Measurements from ENCODE around the gene XPO6. TPM values are rescaled to one million over a fixed set of nuclear protein-coding genes. Genes with fewer than 3 reads are reported as not detected.

The XPO6 gene
- total and polyA plus RNA-seq, 4 donors = 52.9 to 172 (median 126) TPM

DNA sequence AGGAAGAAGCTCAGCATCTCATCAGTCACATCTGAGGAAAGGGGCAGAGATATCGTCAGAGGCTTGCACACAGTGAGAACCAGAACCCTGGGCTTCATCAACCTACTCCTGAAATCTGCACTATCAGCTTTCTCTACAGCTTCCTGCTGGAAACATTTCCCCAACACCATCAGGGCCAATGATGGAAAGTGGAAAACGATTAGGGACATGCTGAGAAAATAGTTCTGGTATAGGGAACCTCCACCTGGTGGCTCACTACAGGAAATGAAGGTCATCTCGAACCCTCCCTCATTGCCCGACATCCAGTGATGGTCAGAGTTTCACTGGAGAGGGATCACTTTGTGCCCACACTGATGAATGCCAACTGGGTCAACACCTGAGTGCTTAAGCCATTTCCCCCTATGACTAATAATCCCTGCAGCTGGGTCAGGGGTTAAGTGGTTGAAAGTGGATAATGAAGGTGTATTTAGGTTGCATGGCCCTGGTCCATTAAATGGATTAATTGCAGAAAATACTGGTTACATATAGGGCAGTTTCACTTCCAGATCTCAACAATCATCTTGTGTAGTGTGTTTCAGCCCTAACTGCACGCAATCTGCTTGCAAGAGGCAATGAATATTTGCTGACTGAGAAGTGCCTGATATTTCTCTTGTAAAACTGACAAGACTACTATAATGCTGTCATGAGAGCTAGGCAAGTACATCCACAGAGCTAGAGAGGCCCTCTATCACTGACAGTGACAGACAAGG lies 105.1 kb downstream of the XPO6 start:
- Histone ChIP-seq H3K4me1 (ENCODE audit: control insufficient read depth in 5 of 5, insufficient read depth in 5 of 5, low read length in 5 of 5) (no peaks in the 10 kb centered on the region), H3K27me3 (ENCODE audit: control insufficient read depth in 3 of 3, insufficient read depth in 3 of 3, low read length in 2 of 3) (no peaks in the 10 kb centered on the region), H3K9me3 (ENCODE audit: control insufficient read depth in 4 of 4, insufficient read depth in 3 of 4, low read length in 3 of 4) (no peaks in the 10 kb centered on the region), H3K27ac (ENCODE audit: low read depth in 1 of 2, low read length in 1 of 2) (no peak overlapping the region), H3K4me3 (no peak overlapping the region), H3K36me3 (ENCODE audit: control insufficient read depth in 4 of 4, insufficient read depth in 4 of 4, low read length in 4 of 4) (peaks cover 53 to 68% (median 57%) of the 10 kb centered on the region in 4 donors), H3K9ac (ENCODE audit: insufficient read depth in 1 of 2, low read length in 2 of 2) (no peak overlapping the region)
- no peak for ATAC-seq (ENCODE audit: insufficient read depth, low FRiP score)
- no peak for TF ChIP-seq CTCF (IDR thresholded peaks at IDR 0.05; ENCODE audit: control extremely low read depth, extremely low read depth)
- DNase-seq = peak in 1 of 3 donors; percentile 9
- 83 to 87% methylated on average over 5 of the region's 5 CpGs for WGBS, 2 donors

DNA sequence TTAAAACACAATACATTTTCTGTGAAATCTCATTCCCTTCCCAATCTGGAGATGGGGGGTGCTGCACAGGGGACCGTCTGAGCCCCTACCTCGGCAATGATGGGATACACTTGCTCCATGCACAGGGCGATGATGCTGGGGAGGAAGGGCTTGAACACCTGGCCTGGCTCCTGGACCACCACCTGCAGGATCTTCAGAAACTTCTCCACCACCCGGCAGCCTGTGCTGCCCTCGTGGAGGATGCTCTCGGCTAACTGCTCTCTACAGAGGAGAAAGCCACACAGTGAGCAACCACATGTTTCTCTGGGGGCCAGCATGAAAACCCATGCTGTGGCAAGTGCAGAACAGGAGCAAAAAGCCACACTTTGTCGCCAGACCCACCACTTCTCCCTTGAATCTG lies 105.8 kb downstream of the XPO6 start:
- no peak for TF ChIP-seq CTCF (IDR thresholded peaks at IDR 0.05; ENCODE audit: control extremely low read depth, extremely low read depth)
- ATAC-seq (ENCODE audit: insufficient read depth, low FRiP score) (no peak), DNase-seq (no peak)
- Histone ChIP-seq H3K9me3 (ENCODE audit: control insufficient read depth in 4 of 4, insufficient read depth in 3 of 4, low read length in 3 of 4) (no peaks in the 10 kb centered on the region), H3K27ac (ENCODE audit: low read depth in 1 of 2, low read length in 1 of 2) (no peak overlapping the region), H3K9ac (ENCODE audit: insufficient read depth in 1 of 2, low read length in 2 of 2) (no peak overlapping the region), H3K27me3 (ENCODE audit: control insufficient read depth in 3 of 3, insufficient read depth in 3 of 3, low read length in 2 of 3) (no peaks in the 10 kb centered on the region), H3K36me3 (ENCODE audit: control insufficient read depth in 4 of 4, insufficient read depth in 4 of 4, low read length in 4 of 4) (peaks cover 50 to 74% (median 58%) of the 10 kb centered on the region in 4 donors), H3K4me3 (no peak overlapping the region), H3K4me1 (ENCODE audit: control insufficient read depth in 5 of 5, insufficient read depth in 5 of 5, low read length in 5 of 5) (no peaks in the 10 kb centered on the region)
- 92 to 93% methylated on average over 7 of the region's 7 CpGs for WGBS, 2 donors

DNA sequence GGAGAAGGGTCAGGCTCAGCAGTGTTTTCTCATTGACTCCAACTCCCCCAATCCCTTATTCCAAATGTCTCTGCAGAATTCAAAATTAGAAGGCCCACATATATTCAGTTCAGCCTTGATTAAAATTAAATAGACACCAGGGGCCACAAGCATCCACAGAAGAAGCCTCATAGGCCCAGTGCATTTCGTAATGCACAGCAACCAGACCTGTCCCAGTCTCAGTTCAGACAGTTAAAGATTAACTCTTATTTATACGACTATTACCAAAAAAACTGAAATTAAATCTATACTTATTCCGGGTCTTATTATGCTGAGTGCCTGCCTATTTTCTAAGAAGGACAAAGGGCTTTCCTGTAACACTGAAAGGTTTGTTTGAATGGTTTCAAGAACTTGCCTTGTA lies 106.5 kb downstream of the XPO6 start:
- Histone ChIP-seq H3K36me3 (ENCODE audit: control insufficient read depth in 4 of 4, insufficient read depth in 4 of 4, low read length in 4 of 4) (peaks cover 51 to 77% (median 61%) of the 10 kb centered on the region in 4 donors), H3K4me3 (no peak overlapping the region), H3K27me3 (ENCODE audit: control insufficient read depth in 3 of 3, insufficient read depth in 3 of 3, low read length in 2 of 3) (no peaks in the 10 kb centered on the region), H3K9me3 (ENCODE audit: control insufficient read depth in 4 of 4, insufficient read depth in 3 of 4, low read length in 3 of 4) (no peaks in the 10 kb centered on the region), H3K9ac (ENCODE audit: insufficient read depth in 1 of 2, low read length in 2 of 2) (no peak overlapping the region), H3K4me1 (ENCODE audit: control insufficient read depth in 5 of 5, insufficient read depth in 5 of 5, low read length in 5 of 5) (no peaks in the 10 kb centered on the region), H3K27ac (ENCODE audit: low read depth in 1 of 2, low read length in 1 of 2) (no peak overlapping the region)
- no peak for ATAC-seq (ENCODE audit: insufficient read depth, low FRiP score)
- TF ChIP-seq CTCF (IDR thresholded peaks at IDR 0.05; ENCODE audit: control extremely low read depth, extremely low read depth) = no peak
- peak in 2 of 3 donors; percentile 42 to 52 for DNase-seq
- 71 to 90% methylated on average over 3 of the region's 3 CpGs for WGBS, 2 donors
